Stimulated activated effector memory CD8-positive, alpha-beta T cell treated with anti-CD3 and anti-CD28 coated beads, Interleukin-12 subunit alpha, Interleukin-12 subunit beta, amount 100 ng/mL, for 72 hours (primary cell): ENCODE data around the gene TMEM30A.

Source experiments
- ATAC-seq: fragments of 150-1000 bp; cut with Tn5 transposase; 2 replicates; pipeline ENCODE4 v1.10.0; 2021
- DNase-seq, 2 donors: peaks; one replicate each; pipeline ENCODE4 v3.0.0; 2021 to 2022; ENCODE audit warnings: low spot score in 2 of 2
- H3K27ac Mint-ChIP-seq: one replicate; pipeline ENCODE4 v1.8.0; 2022; ENCODE audit warnings: mild to moderate bottlenecking, mixed read lengths
- H3K36me3 Mint-ChIP-seq: one replicate; pipeline ENCODE4 v1.8.0; 2022; ENCODE audit warnings: mild to moderate bottlenecking, mixed read lengths
- H3K4me1 Mint-ChIP-seq: one replicate; pipeline ENCODE4 v1.8.0; 2022; ENCODE audit warnings: mixed read lengths
- H3K4me3 Mint-ChIP-seq: one replicate; pipeline ENCODE4 v1.8.0; 2022; ENCODE audit warnings: mild to moderate bottlenecking, mixed read lengths
- H3K9me3 Mint-ChIP-seq: one replicate; pipeline ENCODE4 v1.8.0; 2022; ENCODE audit warnings: mixed read lengths

Gene TMEM30A

DNA sequence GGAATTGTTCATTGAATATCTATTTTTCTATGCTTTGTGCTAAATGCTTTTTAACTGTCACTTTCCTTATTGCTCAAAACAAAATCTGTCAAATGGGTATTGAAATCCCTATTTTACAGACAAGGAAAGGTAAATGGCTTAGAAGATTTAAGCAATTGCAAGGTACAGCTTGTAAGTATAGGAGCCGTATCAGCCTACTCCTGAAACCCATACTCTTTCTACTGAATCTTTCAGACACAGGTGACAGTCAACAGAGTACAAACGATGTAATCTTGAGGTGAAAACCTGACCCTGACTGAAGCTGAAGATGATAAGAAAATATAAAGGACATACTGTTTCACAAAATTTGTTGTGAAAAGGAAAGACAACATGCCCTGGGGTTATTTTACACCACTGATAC lies 34.0 kb downstream of the TMEM30A start:
- DNase-seq (no peak), ATAC-seq (no peak)
- no peak overlapping the region for H3K4me3 Mint-ChIP-seq
- H3K4me1 Mint-ChIP-seq = no peaks in the 10 kb centered on the region
- H3K36me3 Mint-ChIP-seq = peaks cover 22% of the 10 kb centered on the region
- no peak overlapping the region for H3K27ac Mint-ChIP-seq
- no peaks in the 10 kb centered on the region for H3K9me3 Mint-ChIP-seq

- Mint-ChIP-seq H3K27ac (no peak overlapping the region), H3K4me3 (no peak overlapping the region), H3K36me3 (peaks cover 15% of the 10 kb centered on the region), H3K9me3 (no peaks in the 10 kb centered on the region), H3K4me1 (no peaks in the 10 kb centered on the region)
- DNase-seq (no peak), ATAC-seq (no peak)
These were observed 34.8 kb downstream of the TMEM30A start for GRCh38 chr6:75249837-75250236.

- no peak overlapping the region for H3K27ac Mint-ChIP-seq
- ATAC-seq = no peak
- peaks cover 18% of the 10 kb centered on the region for H3K36me3 Mint-ChIP-seq
- peaks cover 11% of the 10 kb centered on the region for H3K4me1 Mint-ChIP-seq
- DNase-seq = no peak
- no peak overlapping the region for H3K4me3 Mint-ChIP-seq
- H3K9me3 Mint-ChIP-seq = no peaks in the 10 kb centered on the region
These were observed 38.2 kb downstream of the TMEM30A start for GRCh38 chr6:75246386-75246785.

DNA sequence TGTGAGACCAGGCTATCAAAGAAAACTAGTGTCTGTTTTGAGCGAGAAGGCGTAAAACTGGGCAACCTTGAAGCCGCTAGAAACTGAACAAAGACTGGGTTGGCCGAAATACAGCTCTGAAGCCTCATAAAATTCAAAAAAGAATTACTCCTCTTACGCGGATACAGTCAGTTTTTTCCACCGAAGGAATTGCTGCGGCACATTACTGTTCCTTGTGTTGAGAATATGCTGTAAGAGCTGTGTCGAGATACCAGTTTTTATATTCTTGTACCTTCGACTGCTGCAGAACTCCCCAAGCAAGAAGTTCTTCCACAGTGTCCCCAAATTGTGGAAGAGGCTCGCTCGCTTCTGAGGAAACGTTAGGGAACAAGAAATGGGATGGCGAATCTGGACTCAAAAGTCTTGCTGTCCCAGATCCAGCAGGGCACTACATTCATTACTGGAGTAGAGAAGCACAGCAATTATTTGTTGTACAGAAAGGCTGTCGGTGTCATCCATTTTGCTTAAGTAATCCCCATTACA lies 40.5 kb downstream of the TMEM30A start:
- no peak for ATAC-seq
- Mint-ChIP-seq H3K4me3 (peak overlapping the region; percentile 92), H3K27ac (peak overlapping the region; percentile 99), H3K9me3 (no peaks in the 10 kb centered on the region), H3K36me3 (peaks cover 41% of the 10 kb centered on the region), H3K4me1 (peaks cover 17% of the 10 kb centered on the region)
- peak in 1 of 2 donors; percentile 52 for DNase-seq

DNA sequence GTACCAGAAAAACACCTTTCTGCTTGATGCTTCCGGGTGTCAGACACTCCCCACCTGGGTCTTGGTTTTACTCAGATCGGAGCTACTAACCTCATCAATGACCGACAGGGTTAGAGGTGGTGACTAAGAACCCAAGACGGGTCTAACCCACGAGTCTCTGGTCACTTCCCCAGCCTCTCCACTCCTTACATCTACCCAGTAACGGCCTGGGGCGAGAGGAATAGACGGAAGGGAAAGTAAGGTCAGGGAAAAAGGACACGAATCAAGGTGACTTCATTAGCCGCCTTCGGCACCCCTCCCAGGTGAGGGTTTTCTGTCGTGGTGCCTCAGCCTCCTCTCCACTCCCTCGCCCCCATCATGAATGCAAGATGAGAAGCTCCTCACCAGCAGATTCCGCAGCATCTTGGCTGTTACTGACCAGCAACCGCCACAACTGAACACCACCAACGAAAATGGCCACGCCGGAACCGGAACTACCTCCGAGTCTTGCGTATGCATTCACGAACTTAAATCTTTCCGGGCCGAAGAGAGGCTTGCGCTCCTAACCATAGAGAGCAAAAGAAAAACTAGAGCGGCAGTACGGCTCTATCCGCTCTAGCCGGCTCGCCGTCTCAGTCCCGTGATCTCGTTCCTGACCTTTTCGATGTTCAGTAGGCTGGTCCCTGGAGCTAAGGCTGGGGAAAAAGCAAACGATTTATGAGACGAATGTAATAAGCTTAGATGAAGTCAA lies 41.1 kb downstream of the TMEM30A start, which contains the start of gene COX7A2:
Gene COX7A2, minus strand, starts transcription at position 469 of the 730 bp plus-strand sequence. Its CDS starts 67 bp downstream, at position 402.
- Mint-ChIP-seq H3K4me3 (peak within 1 kb of the TSS; percentile 92), H3K4me1 (peaks cover 17% of the 10 kb centered on the region), H3K36me3 (peaks cover 47% of the 10 kb centered on the region), H3K27ac (peak within 1 kb of the TSS; percentile 99), H3K9me3 (no peaks in the 10 kb centered on the region)
- DNase-seq = peak; percentile 54 to 89
- ATAC-seq = peak; percentile 98

DNA sequence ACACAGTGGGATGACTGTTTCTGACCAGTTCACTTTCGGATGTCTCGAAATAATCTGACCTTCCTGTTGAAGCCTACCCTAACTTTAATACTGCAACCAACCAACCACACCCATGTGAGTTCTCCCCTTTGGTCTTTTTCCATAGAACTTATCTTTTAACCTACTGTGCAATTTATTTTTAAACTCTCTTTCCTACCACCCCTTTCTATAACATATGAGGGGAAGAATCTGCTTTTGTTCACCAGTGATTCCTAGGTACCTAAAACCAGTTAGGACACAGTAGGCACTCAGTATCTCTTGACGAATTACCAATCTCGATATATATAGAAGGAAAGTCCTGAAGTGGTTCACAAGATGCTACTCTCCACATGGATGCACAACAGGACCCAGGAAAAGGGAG lies 48.0 kb downstream of the TMEM30A start:
- no peak for ATAC-seq
- Mint-ChIP-seq H3K9me3 (no peaks in the 10 kb centered on the region), H3K27ac (no peak overlapping the region), H3K36me3 (peaks cover 49% of the 10 kb centered on the region), H3K4me1 (peaks cover 8% of the 10 kb centered on the region), H3K4me3 (no peak overlapping the region)
- DNase-seq = no peak

DNA sequence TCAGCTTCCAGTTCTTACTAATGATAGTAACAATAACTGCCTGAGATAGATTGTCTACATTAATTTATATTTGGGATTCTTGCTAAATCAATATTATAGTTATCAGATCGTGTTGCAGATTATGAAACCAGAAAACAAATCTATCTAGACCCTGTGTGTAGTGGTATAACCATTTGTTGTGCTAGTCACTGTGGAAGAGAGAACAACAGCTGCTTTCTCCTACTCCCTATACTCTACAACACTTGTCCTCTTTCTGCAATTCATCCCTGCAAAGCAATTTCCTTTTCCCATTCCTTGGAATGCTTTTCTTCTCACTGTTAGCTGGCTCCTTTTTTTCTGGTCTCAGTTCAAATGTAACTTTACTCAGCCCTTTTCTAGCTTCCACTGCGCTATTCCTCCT lies 49.3 kb downstream of the TMEM30A start:
- no peak overlapping the region for H3K27ac Mint-ChIP-seq
- DNase-seq (no peak), ATAC-seq (no peak)
- peaks cover 36% of the 10 kb centered on the region for H3K36me3 Mint-ChIP-seq
- no peaks in the 10 kb centered on the region for H3K4me1 Mint-ChIP-seq
- H3K9me3 Mint-ChIP-seq = no peaks in the 10 kb centered on the region
- no peak overlapping the region for H3K4me3 Mint-ChIP-seq

GRCh38 chr6:75234126-75234865 lies 50.3 kb downstream of the TMEM30A start:
- Mint-ChIP-seq H3K4me3 (no peak overlapping the region), H3K36me3 (peaks cover 26% of the 10 kb centered on the region), H3K27ac (no peak overlapping the region), H3K9me3 (no peaks in the 10 kb centered on the region), H3K4me1 (no peaks in the 10 kb centered on the region)
- DNase-seq (no peak), ATAC-seq (no peak)

DNA sequence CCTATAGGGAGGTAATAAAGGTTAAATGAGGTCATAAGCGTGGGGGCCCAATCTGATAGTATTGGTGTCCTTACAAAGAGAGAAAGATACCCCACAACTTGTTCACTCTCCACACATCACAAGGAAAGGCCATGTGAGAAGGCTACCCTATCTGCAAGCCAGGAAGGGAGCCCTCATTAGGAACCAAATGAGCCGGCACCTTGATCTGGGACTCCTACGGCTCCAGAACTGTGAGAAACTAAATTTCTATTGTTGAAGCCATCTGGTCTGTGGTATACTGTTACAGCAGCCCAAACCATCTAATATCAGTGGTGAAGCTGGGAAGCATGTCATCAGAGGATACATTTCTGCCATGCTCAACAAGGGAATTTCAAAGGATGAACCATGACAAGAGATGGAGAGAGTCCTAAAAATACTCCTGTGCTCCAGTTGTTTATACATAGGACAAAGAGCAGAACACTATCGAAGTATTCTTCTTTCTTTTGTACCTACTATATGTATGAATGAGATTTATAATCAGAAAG lies 51.4 kb downstream of the TMEM30A start:
- ATAC-seq (no peak), DNase-seq (no peak)
- H3K36me3 Mint-ChIP-seq = peaks cover 14% of the 10 kb centered on the region
- no peaks in the 10 kb centered on the region for H3K9me3 Mint-ChIP-seq
- H3K4me3 Mint-ChIP-seq = no peak overlapping the region
- no peaks in the 10 kb centered on the region for H3K4me1 Mint-ChIP-seq
- no peak overlapping the region for H3K27ac Mint-ChIP-seq

- no peak overlapping the region for H3K4me3 Mint-ChIP-seq
- H3K27ac Mint-ChIP-seq = no peak overlapping the region
- H3K9me3 Mint-ChIP-seq = no peaks in the 10 kb centered on the region
- no peak for DNase-seq
- ATAC-seq = no peak
- H3K36me3 Mint-ChIP-seq = no peaks in the 10 kb centered on the region
- H3K4me1 Mint-ChIP-seq = no peaks in the 10 kb centered on the region
These were observed 53.9 kb downstream of the TMEM30A start for GRCh38 chr6:75230484-75231325.

GRCh38 chr6:75224303-75224926 lies 60.2 kb downstream of the TMEM30A start:
- DNase-seq = no peak

DNA sequence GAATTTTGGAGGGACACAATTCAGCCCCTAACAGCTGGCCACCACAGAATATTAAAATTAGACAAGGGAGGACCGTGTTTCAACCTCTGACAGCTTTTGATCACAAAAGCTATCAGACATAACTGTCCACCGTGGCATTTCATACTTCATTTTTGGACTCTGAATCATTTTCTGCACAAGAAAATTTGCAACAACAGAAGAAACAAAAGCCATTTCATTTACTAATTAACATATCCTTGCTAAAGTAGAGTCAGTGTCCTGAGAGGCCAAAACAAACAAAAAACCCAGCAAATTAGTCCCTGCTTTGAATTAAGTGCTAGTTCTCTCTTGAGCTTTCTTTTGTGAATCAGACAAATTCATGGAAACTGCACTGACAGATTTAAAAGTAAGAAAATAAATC lies 61.2 kb downstream of the TMEM30A start:
- Mint-ChIP-seq H3K4me3 (no peak overlapping the region), H3K4me1 (no peaks in the 10 kb centered on the region), H3K27ac (no peak overlapping the region), H3K36me3 (no peaks in the 10 kb centered on the region), H3K9me3 (no peaks in the 10 kb centered on the region)
- no peak for DNase-seq
- ATAC-seq = no peak

More at GRCh38 chr6:75224303-75224926, 60.2 kb downstream of the TMEM30A start:
- H3K4me1 Mint-ChIP-seq = no peaks in the 10 kb centered on the region
- H3K36me3 Mint-ChIP-seq = no peaks in the 10 kb centered on the region
- no peaks in the 10 kb centered on the region for H3K9me3 Mint-ChIP-seq
- H3K27ac Mint-ChIP-seq = no peak overlapping the region
- H3K4me3 Mint-ChIP-seq = no peak overlapping the region
- no peak for ATAC-seq

- H3K4me3 Mint-ChIP-seq = no peak overlapping the region
- ATAC-seq = no peak
- no peak for DNase-seq
- H3K36me3 Mint-ChIP-seq = no peaks in the 10 kb centered on the region
- no peaks in the 10 kb centered on the region for H3K9me3 Mint-ChIP-seq
- H3K4me1 Mint-ChIP-seq = no peaks in the 10 kb centered on the region
- H3K27ac Mint-ChIP-seq = no peak overlapping the region
These were observed 62.3 kb downstream of the TMEM30A start for GRCh38 chr6:75222261-75222660.

DNA sequence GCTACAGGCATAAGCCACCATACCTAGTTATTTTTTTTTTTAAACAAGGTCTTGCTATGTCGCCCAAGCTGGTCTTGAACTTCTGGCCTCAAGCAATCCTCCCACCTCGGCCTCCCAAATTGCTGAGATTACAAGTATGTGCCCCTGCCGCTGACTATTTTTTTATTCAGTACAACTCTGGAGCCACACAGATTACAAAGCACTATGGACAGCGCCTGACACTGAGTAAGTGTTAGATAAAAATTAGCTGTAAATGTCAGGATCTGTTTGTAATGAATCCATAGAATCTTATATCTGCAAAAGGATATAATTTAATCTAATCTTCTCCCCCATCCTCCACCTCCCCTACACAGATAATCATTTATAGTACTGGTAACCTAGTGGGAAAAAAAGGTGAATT lies 63.5 kb downstream of the TMEM30A start:
- Mint-ChIP-seq H3K4me1 (no peaks in the 10 kb centered on the region), H3K27ac (no peak overlapping the region), H3K9me3 (no peaks in the 10 kb centered on the region), H3K4me3 (no peak overlapping the region), H3K36me3 (no peaks in the 10 kb centered on the region)
- ATAC-seq (no peak), DNase-seq (no peak)
